Mucosa of descending colon (tissue), 3 donors: ENCODE measurements around the gene CNTNAP2. TPM values are rescaled to one million over a fixed set of nuclear protein-coding genes. Genes with fewer than 3 reads are reported as not detected.

Source experiments
- ATAC-seq: fragments of 200-7000 bp; cut with Tn5 transposase; one replicate; pipeline ENCODE4 v1.9.1; 2020; ENCODE audit warnings: mild to moderate bottlenecking, moderate library complexity
- DNase-seq, 3 donors: peaks; one replicate each; pipeline ENCODE4 v3.0.0-alpha.2; 2020
- H3K36me3 ChIP-seq: fragments of 200-600 bp; one replicate; pipeline ENCODE4 v1.8.0; 2021; ENCODE audit warnings: low read depth, mild to moderate bottlenecking
- H3K4me1 ChIP-seq: fragments of 200-600 bp; one replicate; pipeline ENCODE4 v1.8.0; 2021; ENCODE audit warnings: low read depth, mild to moderate bottlenecking
- H3K4me3 ChIP-seq: fragments of 200-600 bp; one replicate; pipeline ENCODE4 v1.8.0; 2021; ENCODE audit warnings: mild to moderate bottlenecking
- H3K9me3 ChIP-seq: fragments of 200-600 bp; one replicate; pipeline ENCODE4 v1.8.0; 2021; ENCODE audit warnings: mild to moderate bottlenecking
- CTCF ChIP-seq: fragments of 200-600 bp; IDR thresholded peaks from one replicate; pipeline ENCODE4 v1.8.0; 2022; ENCODE audit warnings: antibody characterized with exemption, mild to moderate bottlenecking
- intact Hi-C, 2 donors: fragments of 100-400 bp; cut with DNase I in 1 of 2; cut with micrococcal nuclease in 1 of 2; formaldehyde crosslinking; loops; one replicate each; pipeline versions ENCODE4 v1.11.0 to v1.11.1; 2022; cut with DNase I, micrococcal nuclease
- total RNA-seq, 3 donors: library from RNA; stranded (reverse); fragmentation: NEBNext Ultra II Directional in 2 of 3; extraction: Animal tissue kit (Norgen Biotek cat#: 25700) in 2 of 3; gene quantifications; one replicate each; pipeline versions ENCODE4 v1.2.1 to v1.2.4, GENCODE V29; 2021 to 2023
- donor health status: DM: no; HTN: no; CAD: no; lungs with moderate emphysema.
- donor health status: DM: no; HTN: no; CAD: no.
- donor health status: DM: no; HTN: yes; CAD: no.

CNTNAP2 gene
- total RNA-seq, 3 donors from 2014 or later, result 3.1 to 5.9 (median 4.2) TPM

GRCh38 chr7:146455091-146455655 is 338.6 kb downstream of the CNTNAP2 start:
- intact Hi-C loops, result no loop called here
- Histone ChIP-seq H3K4me1 (no peaks in the 10 kb centered on the region), H3K4me3 (no peak overlapping the region), H3K36me3 (no peaks in the 10 kb centered on the region), H3K9me3 (peaks cover 24% of the 10 kb centered on the region)
- DNase-seq (no peak), ATAC-seq (no peak)
- no peak for TF ChIP-seq CTCF

- DNase-seq (no peak), ATAC-seq (no peak)
- intact Hi-C loops, result no loop called here
- Histone ChIP-seq H3K36me3 (no peaks in the 10 kb centered on the region), H3K9me3 (peaks cover 21% of the 10 kb centered on the region), H3K4me3 (no peak overlapping the region), H3K4me1 (no peaks in the 10 kb centered on the region)
- no peak for TF ChIP-seq CTCF
Observed at GRCh38 chr7:146479040-146479439, 362.4 kb downstream of the CNTNAP2 start.

- TF ChIP-seq CTCF, result no peak
- intact Hi-C loops, result no loop called here
- Histone ChIP-seq H3K9me3 (peaks cover 27% of the 10 kb centered on the region), H3K4me1 (no peaks in the 10 kb centered on the region), H3K4me3 (no peak overlapping the region), H3K36me3 (no peaks in the 10 kb centered on the region)
- ATAC-seq (no peak), DNase-seq (no peak)
Observed at GRCh38 chr7:146486519-146486918, 369.9 kb downstream of the CNTNAP2 start.

GRCh38 chr7:146492017-146492416 is 375.4 kb downstream of the CNTNAP2 start:
- peaks cover 52% of the 10 kb centered on the region for H3K9me3 ChIP-seq
- ATAC-seq, result no peak
- DNase-seq, result no peak
- no peaks in the 10 kb centered on the region for H3K36me3 ChIP-seq
- intact Hi-C loops, result no loop called here
- H3K4me3 ChIP-seq, result no peak overlapping the region
- no peak for TF ChIP-seq CTCF
- H3K4me1 ChIP-seq, result no peaks in the 10 kb centered on the region

- TF ChIP-seq CTCF, result no peak
- no peaks in the 10 kb centered on the region for H3K4me1 ChIP-seq
- intact Hi-C loops, result no loop called here
- H3K9me3 ChIP-seq, result peaks cover 42% of the 10 kb centered on the region
- ATAC-seq (no peak), DNase-seq (no peak)
- no peak overlapping the region for H3K4me3 ChIP-seq
- H3K36me3 ChIP-seq, result no peaks in the 10 kb centered on the region
Observed at GRCh38 chr7:146494952-146495596, 378.5 kb downstream of the CNTNAP2 start.
